ENCODE results near the gene ZNF280D.

Gene ZNF280D

GRCh38 chr15:56754772-56755370, 21.6 kb upstream of the ZNF280D start:
- no peak for DNase-seq

- no peak for DNase-seq
These were observed 19.7 kb upstream of the ZNF280D start for GRCh38 chr15:56752986-56753385.

GRCh38 chr15:56749982-56750381, 16.7 kb upstream of the ZNF280D start:
- no peak for DNase-seq

GRCh38 chr15:56744701-56745683, 11.7 kb upstream of the ZNF280D start:
- DNase-seq = no peak

GRCh38 chr15:56741541-56741940, 8.2 kb upstream of the ZNF280D start:
- DNase-seq = no peak

GRCh38 chr15:56739964-56740640, 6.8 kb upstream of the ZNF280D start:
- DNase-seq = no peak

- DNase-seq = no peak
These were observed 6.2 kb upstream of the ZNF280D start for GRCh38 chr15:56739474-56739873.

- peak; percentile 10 for DNase-seq
These were observed 4.5 kb upstream of the ZNF280D start for GRCh38 chr15:56737791-56738190.

- peak; percentile 10 for DNase-seq
These were observed 3.8 kb upstream of the ZNF280D start for GRCh38 chr15:56736881-56737707.

- DNase-seq = no peak
These were observed 3.0 kb upstream of the ZNF280D start for GRCh38 chr15:56736308-56736707.

- DNase-seq = no peak
These were observed 2.3 kb upstream of the ZNF280D start for GRCh38 chr15:56735589-56735988.

GRCh38 chr15:56734013-56734635, 815 bp upstream of the ZNF280D start:
- peak; percentile 16 for DNase-seq

- DNase-seq = no peak
These were observed 498 bp downstream of the ZNF280D start for GRCh38 chr15:56732886-56733135.

GRCh38 chr15:56732135-56732885, 999 bp downstream of the ZNF280D start:
- DNase-seq = peak; percentile 52

- DNase-seq = no peak
These were observed 1.8 kb downstream of the ZNF280D start for GRCh38 chr15:56731548-56731947.

GRCh38 chr15:56729561-56729960, 3.7 kb downstream of the ZNF280D start:
- no peak for DNase-seq

GRCh38 chr15:56725386-56725785, 7.9 kb downstream of the ZNF280D start:
- DNase-seq = no peak

GRCh38 chr15:56724232-56724631, 9.1 kb downstream of the ZNF280D start:
- DNase-seq = no peak

- no peak for DNase-seq
These were observed 9.5 kb downstream of the ZNF280D start for GRCh38 chr15:56723787-56724186.

- no peak for DNase-seq
These were observed 13.3 kb downstream of the ZNF280D start for GRCh38 chr15:56719774-56720555.

Data from right kidney (tissue), 1 donor.